C1 segment of cervical spinal cord (tissue), 14 donors: ENCODE measurements around the gene SLC2A5.

Experiments used
- DNase-seq, 14 donors: peaks; one replicate each; lab custom pipeline; 2025; lab: John Stamatoyannopoulos, UW

The SLC2A5 gene

DNA sequence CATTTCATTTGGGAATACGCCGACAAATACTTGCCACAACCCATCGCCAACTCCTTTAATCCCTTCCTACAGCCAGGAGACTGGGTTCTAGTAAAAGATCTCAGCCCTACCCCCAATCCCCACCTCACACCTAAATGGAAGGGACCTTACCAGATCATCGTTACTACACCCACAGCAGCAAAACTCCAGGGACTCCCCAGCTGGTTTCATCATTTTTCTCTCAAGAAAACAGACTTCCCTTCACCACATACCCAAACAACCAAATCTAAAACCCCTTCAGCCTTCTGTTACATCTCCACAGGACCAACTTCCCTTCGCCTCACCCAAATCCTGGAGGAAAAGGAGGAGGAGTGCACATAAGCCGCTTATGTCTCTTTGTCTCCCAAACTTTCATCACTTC lies 23.7 kb upstream of the SLC2A5 start:
- DNase-seq, result no peak

GRCh38 chr1:9088807-9089206 lies 19.4 kb upstream of the SLC2A5 start:
- DNase-seq, result no peak

- DNase-seq, result no peak
These were observed 18.1 kb upstream of the SLC2A5 start for GRCh38 chr1:9087411-9088125.

DNA sequence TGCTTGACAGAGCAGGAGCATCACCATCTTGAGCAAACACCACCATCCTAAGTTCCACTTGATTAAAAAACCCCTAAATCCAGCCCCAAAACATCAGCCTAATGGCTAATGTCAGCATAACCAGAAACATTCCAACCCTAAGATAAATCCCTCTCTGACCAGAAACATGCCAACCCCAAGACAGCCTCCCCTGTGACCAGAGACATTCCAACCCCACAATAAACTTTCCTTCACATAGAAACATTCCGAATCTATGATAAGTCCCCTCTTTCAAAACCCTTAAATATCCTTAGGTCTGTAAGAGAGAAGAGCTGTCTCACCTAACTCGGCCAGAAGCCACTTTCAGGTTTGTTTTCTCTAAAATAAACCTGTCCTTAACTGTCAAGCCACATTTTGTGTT lies 17.4 kb upstream of the SLC2A5 start:
- DNase-seq, result no peak

GRCh38 chr1:9086045-9086444 lies 16.6 kb upstream of the SLC2A5 start:
- no peak for DNase-seq

DNA sequence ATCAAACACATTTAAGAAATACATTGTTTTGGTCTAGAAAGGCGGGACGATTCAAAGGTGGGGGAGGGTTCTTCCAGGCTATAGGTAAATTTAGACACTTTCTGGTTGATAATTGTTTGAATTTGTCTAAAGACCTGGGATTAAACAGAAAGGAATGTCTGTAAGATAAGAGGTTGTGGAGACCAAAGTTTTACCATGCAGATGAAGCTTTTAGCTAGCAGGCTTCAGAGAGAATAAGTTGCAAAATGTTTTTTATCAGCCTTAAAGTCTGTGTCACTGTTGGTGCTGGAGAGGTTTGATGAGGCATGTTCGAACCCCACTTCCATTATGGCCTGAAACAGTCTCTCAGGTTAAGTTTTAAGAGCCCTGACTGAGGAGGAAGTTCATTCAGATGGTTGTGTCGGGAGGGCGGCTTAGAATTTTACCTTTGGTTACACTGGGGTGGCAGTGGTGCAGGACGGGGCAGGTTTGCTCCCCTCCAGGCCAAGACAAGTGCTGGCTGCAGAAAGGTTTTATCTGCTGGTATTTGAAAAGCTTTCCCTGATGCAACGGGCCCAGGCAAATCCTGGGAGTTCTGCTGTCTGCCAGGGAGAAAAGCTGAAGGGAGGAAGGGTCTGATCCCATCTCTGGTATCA lies 16.0 kb upstream of the SLC2A5 start:
- no peak for DNase-seq

- peak in 1 of 14 donors; percentile 17 for DNase-seq
These were observed 15.5 kb upstream of the SLC2A5 start for GRCh38 chr1:9084906-9085305.

- no peak for DNase-seq
These were observed 12.0 kb upstream of the SLC2A5 start for GRCh38 chr1:9081473-9081872.

DNA sequence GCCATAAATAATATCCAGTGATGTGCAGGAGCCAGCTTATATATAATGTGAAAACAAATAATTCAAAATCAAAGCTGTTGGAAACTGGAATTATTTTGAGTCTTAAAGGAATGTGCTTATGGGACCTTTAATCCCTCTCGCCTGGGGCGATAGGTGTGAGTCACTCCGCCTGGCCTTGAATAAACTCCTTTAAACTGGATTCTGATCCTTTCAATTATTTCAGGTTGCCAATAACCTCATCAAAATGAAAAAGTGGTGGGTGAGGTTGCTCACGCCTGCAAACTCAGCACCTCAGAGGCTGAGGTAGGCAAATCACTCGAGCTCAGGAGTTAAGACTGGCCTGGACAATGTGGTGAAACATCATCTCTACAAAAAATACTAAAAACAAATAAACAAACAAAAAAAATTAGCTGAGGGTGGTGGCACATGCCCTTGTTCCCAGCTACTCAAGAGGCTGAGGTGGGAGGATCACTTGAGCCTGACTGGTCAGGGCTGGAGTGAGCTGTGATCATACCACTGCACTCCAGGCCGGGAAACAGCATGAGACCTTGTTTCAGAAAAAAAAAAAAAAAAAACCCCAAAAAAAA lies 11.4 kb upstream of the SLC2A5 start:
- DNase-seq, result no peak

- DNase-seq, result no peak
These were observed 10.7 kb upstream of the SLC2A5 start for GRCh38 chr1:9079988-9080704.

- DNase-seq, result no peak
These were observed 9.5 kb upstream of the SLC2A5 start for GRCh38 chr1:9078752-9079500.

- no peak for DNase-seq
These were observed 8.7 kb upstream of the SLC2A5 start for GRCh38 chr1:9078015-9078751.

GRCh38 chr1:9075022-9075421 lies 5.6 kb upstream of the SLC2A5 start:
- no peak for DNase-seq

DNA sequence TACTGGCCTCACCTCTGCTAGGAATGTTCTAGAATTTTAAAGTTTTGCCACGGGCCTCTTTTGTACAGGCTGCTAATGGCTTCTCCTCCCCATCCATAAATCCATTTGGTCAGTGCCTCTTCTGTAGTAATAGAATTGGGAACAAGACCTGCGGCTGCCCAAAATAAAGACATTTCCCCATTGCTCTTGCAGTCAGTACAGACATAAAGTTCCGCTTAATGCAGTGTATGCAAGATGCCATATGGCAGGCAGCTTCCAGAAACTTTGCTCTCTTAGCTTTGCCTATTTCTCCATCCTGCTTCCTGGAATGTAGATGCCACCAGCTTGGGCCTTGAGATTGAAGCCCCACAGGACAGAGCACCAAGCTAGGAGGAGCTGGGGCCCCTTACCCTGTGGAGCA lies 3.7 kb upstream of the SLC2A5 start:
- DNase-seq, result no peak

- DNase-seq, result no peak
These were observed 2.3 kb upstream of the SLC2A5 start for GRCh38 chr1:9071554-9072235.

- no peak for DNase-seq
These were observed 1.1 kb upstream of the SLC2A5 start for GRCh38 chr1:9070486-9070885.

GRCh38 chr1:9068981-9069325 lies 482 bp downstream of the SLC2A5 start:
- DNase-seq, result no peak

DNA sequence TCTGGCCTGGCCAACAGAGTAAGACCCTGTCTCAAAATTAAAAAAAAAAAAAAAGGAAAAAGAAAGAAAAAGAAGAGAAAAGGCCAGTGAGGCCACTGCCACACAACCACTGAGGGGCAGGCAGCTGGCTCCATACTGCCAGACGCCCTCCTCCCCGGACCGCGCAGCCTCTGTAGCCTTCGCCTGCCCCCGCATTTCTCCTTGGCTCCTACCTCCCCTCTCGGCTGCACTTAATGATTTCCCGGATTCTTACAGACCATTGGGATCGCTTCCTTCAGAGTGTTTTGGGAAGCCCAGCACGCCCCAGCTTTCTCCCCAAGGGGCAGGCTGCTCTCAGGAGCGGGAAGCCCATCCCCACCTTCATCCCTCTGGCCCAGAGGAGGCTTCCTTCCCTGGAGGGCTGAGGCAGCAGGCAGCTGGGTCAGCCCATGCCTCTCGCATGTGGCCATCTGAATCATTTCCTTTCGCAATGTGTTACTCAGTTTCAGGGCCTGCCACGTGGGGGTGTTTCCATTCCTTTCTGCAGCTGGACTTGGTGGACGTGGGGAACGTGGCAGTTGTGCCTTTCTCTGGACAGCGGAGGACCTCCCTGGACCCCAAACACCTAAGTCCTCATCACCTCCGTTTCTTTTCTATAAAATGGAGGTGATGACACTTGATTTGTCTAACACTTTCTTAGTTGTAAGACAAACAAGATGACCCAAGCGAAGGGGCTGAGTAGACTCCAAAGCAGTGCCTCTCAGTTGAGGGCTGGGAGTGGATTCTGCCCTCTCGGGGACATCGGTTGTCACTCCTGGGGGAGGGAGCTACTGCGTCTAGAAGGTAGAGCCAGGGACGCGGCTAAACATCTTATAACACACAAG lies 2.3 kb downstream of the SLC2A5 start:
- peak in 8 of 14 donors; percentile 19 to 58 (median 36) for DNase-seq

DNA sequence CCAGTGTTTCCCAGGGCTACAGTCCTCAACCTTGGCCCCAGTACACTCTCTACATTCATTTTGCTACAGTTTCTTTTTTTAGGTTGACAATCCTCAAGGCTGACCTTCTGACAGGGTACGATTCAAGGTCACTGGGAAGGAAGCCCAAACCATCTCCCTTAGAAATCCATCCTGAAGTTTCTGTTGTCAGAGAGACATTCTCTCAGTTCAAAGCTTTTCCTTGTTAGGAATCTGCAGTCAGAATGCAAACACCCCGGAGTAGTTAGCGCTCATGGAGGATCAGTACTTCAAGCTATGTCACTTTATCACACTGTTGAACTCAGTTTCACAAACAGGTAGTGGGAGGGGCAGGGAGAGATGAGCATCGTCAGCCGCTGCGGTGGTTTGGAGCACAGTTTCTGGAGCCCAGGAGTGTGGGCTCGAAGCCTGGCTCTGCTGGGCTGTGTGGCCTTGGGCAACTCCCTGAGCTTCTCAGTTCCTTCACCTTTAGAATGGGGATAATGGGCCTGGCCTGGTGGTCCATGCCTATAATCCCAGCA lies 4.2 kb downstream of the SLC2A5 start:
- DNase-seq, result no peak
